Activated CD8-positive, alpha-beta memory T cell treated with anti-CD3 and anti-CD28 coated beads for 1 hour (primary cell): ENCODE measurements around the gene DCTN4.

Source experiments
- DNase-seq, 2 donors: peaks; one replicate each; pipeline ENCODE4 v3.0.0-alpha.2; 2020; ENCODE audit warnings: low read depth in 1 of 2; ENCODE audit errors: extremely low read depth in 1 of 2

Gene DCTN4

DNA sequence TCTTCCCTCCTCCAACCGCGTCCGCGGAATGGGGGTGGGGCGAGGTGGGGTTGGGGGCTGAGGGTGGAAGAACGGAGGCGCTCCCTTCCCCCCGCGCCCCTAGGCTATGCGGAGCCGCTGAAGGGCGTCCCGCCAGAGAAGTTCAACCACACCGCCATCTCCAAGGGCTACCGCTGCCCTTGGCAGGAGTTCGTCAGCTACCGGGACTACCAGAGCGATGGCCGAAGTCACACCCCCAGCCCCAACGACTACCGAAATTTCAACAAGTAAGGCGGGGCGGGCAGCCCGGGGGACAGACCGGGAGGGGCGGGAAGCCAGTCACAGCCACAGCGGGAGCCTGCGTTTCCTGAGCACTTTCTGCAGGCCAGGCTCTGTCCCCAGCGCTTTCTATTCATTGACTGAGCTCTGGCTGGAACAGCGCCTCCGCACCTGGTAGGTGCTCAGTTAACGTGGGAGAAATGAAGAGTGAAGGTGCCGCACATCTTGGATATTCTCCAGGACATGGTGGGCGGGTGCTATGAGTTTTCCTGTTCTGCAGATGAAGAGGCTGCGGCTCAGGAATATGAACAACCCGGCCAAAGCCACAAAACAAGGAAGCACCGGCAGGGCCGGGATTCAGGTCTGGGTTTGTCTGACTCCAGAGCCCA, 86.5 kb downstream of the DCTN4 start:
- DNase-seq: no peak

DNA sequence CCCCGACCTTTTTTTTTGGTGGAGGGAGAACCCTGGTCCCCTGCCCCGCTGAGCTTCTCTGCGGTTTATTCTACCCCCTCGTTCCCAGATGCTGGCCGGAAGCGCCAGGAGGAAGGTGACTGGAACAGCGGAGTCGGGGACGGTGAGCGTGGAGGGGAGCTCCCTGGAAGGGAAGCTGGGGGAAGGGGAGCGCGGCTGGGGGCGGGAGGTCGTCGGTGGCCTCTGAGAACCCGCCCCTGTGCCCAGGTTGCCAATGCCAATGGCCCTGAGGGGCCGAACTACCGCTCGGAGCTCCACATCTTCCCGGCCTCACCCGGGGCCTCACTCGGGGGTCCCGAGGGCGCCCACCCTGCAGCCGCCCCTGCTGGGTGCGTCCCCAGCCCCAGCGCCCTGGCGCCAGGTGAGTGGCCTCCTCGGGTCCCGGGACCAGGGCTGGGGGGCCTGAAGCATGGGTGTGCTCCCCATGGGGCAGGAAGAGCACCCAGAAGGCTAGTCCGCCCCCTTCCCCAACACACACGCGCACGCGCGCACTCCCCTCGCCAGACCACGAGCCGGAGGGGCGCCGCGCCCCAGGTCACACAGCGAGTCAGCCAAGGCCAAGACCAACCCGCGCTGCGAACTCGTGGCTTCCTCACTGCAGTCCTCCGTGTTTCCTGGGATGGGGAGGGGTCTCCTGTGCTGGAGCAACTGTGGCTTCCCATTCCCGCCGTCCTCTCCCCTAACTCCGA, 87.1 kb downstream of the DCTN4 start:
- DNase-seq: no peak

GRCh38 chr5:150670948-150671310, 87.9 kb downstream of the DCTN4 start:
- no peak for DNase-seq

GRCh38 chr5:150670275-150670947, 88.4 kb downstream of the DCTN4 start:
- no peak for DNase-seq

GRCh38 chr5:150665044-150665443, 93.8 kb downstream of the DCTN4 start:
- DNase-seq: no peak

GRCh38 chr5:150663936-150664335, 94.9 kb downstream of the DCTN4 start:
- no peak for DNase-seq

- DNase-seq: no peak
Measured at GRCh38 chr5:150662731-150663516, 95.9 kb downstream of the DCTN4 start.

DNA sequence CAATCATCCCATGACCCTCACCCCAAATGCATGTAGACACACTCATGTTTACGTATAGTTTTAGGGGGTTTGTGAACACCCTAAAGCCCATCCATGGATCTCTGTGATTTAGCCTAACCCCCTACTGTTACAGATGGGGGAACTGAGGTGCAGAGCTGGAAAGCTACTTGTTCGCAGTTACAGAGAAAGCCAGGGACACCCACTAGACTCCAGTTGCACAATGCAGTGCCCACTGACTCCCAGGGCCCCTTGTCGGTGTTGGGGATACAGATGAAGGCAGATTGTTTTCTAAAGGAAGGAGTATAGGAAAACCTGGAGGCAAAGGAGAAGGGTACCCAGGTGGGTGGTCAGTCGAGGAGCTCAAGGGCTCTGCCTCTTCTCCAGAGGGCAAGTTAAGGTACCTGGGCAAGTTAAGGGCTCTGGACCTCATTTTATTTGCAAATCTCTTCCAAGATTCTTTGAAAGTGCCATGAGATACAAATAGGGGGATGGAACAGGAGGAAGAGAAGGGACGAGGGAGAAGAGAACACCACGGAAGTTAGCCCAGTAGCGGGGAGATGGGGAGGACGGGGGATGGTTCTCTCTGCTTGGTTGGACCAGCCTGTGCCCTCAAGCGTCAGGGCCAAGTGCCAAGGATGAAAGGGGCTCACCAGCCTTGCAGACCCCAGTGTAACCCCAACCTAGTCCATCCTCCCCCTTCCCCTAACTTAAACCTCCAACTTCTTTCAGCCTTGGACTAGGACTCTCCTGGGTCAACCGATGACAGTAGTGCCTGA, 96.8 kb downstream of the DCTN4 start:
- DNase-seq: no peak

- DNase-seq: no peak
Measured at GRCh38 chr5:150661086-150661485, 97.7 kb downstream of the DCTN4 start, which contains the start of gene MYOZ3. TSS of gene MYOZ3 (plus strand) at chr5:150661251. CDS start at chr5:150662942, 1,691 bp downstream.

DNA sequence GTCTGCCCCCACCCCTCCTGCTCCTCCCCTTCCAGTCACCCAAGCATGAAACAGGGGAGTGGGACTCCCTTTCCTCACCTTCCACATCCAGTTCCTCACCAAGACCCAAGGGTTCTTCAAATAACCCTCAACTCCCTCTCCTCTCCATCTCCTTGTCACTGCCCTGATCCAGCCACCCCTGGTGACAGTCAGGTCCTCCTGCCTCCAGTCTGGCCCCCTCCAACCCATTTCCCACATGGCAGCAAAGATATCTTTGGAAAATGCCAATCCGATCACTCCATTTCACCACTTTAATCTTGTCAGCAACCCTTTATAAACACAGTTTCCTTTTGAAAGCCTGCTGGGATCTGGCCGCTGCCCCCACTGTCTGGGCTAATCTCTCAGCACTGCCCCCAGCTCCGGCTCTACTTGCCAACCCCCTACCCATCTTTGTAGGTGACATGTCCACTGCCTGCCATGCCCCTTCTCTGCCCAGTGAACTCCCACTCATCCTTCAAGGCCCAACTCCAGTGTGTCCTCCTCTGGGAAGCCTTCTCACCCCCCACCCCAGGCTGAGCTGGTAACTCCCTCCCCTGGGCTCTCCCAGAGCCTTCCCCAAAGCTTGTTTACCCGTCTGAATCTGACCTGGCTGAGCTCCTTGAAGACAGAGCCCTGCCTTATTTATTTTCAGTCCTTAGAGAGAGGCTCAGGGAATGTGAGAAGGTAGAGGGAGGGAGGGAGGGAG, 98.5 kb downstream of the DCTN4 start:
- DNase-seq: no peak

DNA sequence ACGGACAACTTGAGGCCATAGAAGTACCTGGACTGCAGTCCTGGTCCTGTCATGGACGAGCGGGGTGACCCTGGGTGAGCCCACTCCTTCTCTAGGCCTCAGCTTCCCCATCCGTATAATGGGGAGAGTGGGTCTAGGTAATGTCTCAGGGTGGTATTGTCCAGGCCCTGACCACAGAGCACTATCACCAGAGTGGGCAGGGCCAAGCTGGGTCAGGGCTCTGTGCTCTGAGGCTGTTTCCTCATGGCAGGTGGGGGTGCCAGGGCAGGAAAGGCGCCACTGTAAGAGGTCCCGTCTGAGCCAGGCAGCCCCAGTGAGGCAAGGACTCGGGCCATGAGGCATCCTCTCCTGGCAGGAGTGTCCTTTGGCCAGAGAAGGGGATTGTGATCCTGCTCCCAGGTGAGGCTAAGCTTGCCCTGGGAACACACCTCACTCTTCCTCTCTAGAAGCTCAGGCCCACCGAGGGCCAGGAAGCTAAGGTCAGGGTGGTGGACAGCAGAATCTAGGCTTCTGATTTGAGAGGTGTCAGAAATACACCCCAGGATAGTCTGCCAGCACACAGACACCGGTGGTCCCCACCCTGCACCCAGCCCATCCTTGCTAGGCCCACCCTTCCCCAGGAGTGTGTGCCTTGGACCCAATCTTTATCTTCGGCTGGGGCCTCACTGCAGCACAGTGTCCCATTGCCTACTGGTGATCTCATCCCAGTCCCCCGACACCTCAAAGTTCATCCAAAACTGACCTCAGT, 99.3 kb downstream of the DCTN4 start:
- no peak for DNase-seq

DNA sequence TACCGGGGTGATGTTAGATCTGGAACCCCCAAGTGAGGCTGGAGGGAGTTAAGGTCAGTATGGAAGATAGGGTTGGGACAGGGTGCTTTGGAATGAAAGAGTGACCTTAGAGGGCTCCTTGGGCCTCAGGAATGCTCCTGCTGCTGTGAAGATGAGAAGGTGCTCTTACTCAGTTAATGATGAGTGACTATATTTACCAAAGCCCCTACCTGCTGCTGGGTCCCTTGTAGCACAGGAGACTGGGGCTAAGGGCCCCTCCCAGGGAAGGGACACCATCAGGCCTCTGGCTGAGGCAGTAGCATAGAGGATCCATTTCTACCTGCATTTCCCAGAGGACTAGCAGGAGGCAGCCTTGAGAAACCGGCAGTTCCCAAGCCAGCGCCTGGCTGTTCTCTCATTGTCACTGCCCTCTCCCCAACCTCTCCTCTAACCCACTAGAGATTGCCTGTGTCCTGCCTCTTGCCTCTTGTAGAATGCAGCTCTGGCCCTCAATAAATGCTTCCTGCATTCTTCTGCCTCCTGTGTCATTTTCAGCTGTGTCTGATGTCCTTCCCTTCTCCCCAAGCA, 100.0 kb downstream of the DCTN4 start:
- no peak for DNase-seq
